Skin epidermis (tissue), 12 donors: Measurements from ENCODE around the gene UBE3B.

Experiments used
- H3K27ac ChIP-seq, 21 experiments: fragments of 200-600 bp; sonication (generic) in 11 of 21; one replicate each; pipeline ENCODE4 v1.5.0; 2020; ENCODE audit warnings: mild to moderate bottlenecking in 3 of 21, inconsistent platforms in 2 of 21, moderate library complexity in 2 of 21
- H3K4me3 ChIP-seq, 7 experiments: fragments of 200-600 bp; sonication (generic) in 2 of 7; one replicate each; pipeline ENCODE4 v1.5.0; 2020; ENCODE audit warnings: inconsistent platforms in 2 of 7, mild to moderate bottlenecking in 2 of 7, moderate library complexity in 1 of 7

The UBE3B gene

DNA sequence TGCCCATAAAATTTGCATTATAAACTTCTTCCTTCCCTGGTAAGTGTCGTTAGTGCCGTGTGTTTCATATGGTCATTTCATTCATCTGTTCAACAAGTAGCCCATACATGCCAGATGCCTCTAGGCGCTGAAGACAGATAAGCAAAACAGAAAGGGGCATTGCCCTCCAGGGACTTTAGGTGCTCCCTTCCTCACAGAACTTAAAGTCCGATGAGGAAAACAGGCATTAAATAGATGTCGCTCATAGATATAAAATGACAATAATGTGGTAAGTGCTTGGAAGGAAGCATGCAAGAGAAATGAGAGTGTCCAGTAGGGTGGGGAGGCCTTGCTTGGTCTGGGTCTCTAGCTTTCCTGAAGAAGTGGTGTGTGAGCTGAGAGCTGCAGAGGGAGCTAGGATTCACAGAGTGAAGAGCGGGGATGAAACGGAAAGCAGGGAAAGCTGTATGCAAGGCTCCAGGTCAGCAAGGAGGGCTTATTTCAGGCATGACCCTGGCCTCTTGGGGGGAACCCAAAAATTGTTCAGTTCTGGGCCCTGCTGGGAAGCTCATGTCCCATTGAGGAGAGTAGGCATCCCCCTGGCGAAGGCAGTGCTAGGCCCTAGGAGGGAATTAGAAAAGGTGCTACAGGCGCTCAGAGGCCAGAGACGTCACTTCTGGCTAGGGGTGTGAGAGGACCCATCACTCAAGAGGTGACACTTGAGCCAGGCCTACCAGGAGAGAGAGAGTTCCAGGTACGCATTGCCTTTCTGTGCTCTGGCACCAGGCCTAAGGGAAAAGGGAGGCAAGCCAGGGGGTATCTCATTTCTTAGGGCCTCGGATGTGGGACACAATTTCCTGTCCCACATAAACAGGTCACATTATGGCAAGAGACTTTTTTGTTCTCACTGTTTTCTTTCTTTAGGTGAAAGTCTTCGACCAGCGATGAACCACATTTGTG, 11.9 kb downstream of the UBE3B start:
- no peak overlapping the region for H3K4me3 ChIP-seq
- H3K27ac ChIP-seq = no peak overlapping the region

DNA sequence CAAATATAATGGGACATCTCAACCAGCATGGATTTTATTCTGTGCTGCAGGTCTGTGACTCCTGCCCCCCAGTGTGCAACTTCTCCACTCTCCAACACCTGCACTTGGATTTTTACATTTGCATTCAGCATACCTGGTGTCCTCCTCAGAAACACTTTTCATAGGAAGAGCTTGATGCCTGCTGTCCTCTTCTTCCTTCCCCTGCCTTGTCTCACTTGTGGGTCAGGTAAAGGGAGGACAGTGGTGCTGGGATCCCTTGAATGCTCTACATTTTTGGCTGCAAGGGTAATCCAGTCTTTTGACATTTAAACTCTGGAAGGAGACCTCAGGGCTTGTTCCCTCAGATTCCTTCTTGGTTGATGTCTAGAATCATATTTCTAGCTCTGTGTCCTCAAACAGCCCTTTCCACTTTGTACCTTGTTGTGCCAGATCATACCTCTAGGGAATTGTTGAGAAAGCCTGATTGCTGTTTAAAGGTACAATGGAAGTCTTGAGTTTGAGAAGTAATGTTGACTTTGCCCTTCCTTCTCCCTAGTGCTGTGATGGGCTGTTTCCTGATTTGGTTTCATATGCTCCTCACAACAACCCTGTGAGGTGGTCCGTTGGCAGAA, 12.6 kb downstream of the UBE3B start:
- Histone ChIP-seq H3K27ac (no peak overlapping the region), H3K4me3 (no peak overlapping the region)

DNA sequence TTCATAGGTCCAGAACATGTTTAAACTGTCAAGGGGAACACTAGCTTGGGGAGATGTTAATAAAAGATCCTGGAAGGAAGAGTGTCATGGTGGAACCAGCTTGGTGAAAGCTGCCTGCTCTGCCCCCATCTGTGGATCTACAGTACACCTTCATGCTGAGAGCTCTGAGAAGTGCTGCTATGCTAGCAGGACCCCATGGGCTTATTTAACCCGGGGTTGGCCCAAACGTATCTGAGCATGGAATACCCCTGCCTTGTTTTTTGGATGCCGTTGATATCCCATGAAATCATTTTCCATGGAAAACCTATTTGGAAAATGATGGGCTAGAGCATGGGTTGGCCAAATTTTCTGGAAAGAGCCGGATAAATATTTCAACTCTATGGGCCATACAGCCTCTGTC, 14.2 kb downstream of the UBE3B start:
- Histone ChIP-seq H3K27ac (no peak overlapping the region), H3K4me3 (no peak overlapping the region)

DNA sequence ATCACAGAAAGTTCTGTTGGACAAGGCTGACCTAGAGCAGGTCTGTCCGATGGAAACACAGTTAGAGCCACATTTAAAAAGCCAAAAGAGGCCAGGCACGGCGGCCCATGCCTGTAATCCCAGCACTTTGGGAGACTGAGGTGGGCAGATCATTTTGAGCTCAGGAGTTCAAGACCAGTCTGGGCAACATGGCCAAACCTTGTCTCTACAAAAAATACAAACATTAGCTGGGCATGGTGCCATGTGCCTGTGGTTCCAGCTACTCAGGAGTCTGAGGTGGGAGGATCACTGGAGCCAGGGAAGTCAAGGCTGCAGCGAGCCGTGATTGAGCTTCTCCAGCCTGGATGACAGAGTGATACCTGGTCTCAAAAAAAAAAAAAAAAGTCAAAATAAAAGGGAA, 14.9 kb downstream of the UBE3B start:
- no peak overlapping the region for H3K27ac ChIP-seq
- H3K4me3 ChIP-seq = no peak overlapping the region

DNA sequence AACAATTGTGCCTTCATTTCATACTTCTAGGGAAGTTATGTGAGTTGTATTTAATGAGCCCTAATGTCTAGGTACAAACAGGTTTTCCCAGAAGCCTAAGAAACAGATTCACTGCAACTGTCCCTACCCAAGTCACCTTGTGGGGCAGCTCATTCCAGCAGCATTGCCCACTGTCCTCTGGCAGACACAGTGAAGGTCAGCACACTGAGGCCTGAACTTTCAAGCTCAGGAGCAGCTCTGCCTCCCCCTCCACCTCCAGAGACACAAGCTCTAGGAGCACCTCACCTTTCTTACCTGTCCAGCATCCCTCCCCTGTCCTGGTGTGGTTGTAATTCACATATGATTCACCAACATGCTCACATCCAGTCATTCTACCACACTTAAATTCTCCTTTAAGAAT, 15.7 kb downstream of the UBE3B start:
- H3K4me3 ChIP-seq = no peak overlapping the region
- H3K27ac ChIP-seq = no peak overlapping the region

DNA sequence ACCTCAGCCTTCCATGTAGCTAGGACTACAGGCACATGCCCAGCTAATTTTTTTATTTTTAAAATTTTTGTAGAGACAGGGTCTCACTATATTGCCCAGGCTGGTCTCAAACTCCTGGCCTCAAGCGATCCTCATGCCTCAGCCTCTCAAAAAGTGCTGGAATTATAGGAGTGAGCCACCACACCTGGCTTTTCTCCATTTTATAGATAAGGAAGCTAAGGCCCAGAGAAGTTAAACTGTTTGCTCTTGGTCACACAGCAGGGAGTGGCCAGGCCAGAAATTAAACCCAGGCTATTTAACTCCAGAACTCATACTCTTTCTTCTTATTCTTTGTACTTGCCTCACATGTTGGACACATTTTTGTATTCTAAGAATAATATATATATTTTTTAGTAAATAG, 16.5 kb downstream of the UBE3B start:
- H3K4me3 ChIP-seq = no peak overlapping the region
- no peak overlapping the region for H3K27ac ChIP-seq

DNA sequence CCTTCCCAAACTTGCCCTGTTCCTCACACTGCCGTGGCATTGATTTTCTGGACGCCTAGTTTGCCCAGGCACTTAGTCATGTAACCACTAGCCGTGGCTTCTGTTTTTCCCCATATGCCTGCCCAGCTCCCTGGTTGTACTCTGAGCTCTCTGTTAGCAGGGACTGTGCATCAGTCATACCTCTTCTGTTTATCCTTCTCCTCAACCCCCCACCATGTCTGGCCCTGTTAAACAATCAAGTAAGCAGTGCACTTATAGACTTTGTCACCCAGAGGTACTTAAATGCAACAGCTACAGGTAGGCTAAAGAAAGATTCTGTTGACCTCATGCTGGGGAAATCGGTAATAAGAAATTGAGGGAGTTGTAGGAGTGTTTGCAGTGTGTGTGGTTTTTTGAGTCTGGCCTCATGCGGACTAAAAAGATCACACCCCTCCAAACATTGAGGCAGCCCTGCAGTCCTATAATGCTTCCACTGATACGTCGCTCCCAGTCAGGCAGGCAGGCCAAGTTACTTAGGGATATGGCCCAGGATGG, 17.0 kb downstream of the UBE3B start:
- H3K27ac ChIP-seq = no peak overlapping the region
- H3K4me3 ChIP-seq = no peak overlapping the region

DNA sequence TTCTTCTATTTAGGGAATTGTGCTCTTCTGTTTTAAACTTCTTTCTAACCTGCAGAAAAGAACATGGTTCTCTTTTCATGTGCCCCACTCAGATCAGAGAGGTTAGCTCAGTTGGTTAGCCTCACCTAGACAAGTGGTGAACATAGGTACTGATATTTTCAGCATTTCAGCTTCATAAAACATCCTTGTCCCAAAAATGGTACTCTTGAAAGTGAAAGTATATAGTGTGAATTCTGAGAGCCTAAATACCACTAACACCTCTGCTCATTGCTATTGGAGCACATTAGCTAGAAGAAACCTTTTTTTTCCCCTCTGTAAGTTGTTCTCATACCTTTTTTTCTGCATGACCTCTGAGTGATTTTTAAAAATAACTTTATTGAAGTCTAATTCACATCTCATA, 17.6 kb downstream of the UBE3B start:
- H3K27ac ChIP-seq = no peak overlapping the region
- H3K4me3 ChIP-seq = no peak overlapping the region

DNA sequence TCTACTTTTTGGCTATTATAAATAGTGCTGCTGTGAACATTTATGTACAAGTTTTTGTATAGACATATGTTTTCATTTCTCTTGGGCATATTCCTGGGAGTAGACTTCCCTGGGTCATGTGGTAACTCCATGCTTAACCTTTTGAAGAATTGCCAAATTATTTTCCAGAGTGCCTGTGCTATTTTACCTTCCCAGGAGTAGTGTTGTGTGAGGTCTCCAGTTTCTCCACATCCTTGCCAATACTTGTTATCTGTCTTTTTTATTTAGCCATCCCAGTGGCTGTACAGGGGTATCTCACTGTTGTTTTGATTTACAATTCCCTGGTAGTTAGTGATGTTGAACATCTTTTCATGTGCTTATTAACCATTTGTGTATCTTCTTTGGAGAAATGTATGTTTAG, 18.9 kb downstream of the UBE3B start:
- Histone ChIP-seq H3K4me3 (no peak overlapping the region), H3K27ac (no peak overlapping the region)

DNA sequence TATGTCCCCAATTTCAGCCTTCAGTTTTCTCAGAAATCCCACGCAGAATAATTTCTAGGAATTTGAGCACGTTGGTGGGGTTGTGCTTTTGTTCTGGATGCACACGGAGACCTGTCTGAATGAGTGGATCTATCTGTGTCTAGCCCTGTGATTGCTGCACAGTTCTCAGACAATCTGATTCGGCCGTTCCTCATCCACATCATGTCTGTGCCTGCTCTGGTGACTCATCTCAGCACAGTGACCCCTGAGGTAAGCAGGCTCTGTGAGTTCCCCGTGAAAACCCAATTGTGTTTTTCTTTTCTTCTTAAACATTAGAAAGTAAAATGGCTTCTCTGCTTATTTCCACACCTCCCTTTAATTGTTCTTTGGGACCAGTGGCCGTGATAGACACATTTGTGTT, 20.2 kb downstream of the UBE3B start:
- Histone ChIP-seq H3K4me3 (no peak overlapping the region), H3K27ac (no peak overlapping the region)

DNA sequence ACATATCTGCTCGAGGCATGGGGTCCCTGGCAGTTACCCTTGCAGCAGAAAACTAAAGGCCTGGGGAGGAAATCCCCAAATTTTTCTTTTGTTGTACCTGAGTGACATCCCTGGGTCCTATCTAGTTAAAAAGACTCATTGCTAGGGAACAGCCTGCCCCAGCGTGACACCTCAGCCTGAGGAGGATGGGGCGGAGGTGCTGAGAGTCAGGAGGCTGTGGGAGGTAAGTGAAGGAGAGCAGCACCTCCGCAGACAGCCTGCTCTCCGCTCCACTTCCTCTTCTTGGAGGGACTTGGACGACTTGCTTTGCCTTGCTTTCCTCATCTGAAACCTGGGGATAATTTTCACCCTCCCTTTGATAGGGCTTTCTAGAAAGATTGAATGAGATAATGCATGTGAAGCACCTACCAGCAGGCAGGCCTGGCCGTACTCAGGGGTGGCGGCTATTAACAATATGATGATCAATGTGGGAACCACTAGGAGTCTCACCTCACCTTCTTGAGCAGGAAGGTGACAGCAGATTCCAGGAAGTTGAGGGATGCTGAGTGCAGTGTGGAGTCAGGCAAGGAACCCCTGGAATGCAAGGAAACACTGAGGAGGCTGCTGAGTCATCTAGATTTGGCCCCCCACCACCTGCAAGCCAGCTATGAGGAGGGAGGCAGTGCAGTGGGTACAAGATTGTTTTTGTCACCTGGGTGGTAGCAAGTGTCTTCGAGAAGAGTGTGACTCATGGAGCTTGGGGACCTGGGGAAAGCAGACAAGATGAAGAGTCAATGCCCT, 23.2 kb downstream of the UBE3B start:
- H3K4me3 ChIP-seq = no peak overlapping the region
- H3K27ac ChIP-seq = no peak overlapping the region

DNA sequence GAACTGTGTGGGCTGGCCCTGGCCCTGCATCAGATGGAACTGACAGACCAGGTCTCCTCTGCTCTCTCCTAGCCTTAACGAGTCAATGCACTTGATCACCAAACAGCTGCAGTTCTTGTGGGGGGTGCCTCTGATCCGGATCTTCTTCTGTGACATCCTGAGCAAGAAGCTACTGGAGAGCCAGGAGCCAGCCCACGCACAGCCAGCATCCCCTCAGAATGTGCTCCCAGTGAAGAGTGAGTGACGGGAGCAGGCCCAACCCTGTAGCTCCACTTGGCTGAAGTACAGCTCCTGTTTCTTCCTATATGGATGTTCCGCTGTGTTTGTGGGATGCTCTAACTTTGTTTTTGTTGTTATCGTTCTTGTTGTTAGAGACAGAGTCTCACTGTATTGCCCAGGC, 23.9 kb downstream of the UBE3B start:
- Histone ChIP-seq H3K4me3 (no peak overlapping the region), H3K27ac (no peak overlapping the region)

DNA sequence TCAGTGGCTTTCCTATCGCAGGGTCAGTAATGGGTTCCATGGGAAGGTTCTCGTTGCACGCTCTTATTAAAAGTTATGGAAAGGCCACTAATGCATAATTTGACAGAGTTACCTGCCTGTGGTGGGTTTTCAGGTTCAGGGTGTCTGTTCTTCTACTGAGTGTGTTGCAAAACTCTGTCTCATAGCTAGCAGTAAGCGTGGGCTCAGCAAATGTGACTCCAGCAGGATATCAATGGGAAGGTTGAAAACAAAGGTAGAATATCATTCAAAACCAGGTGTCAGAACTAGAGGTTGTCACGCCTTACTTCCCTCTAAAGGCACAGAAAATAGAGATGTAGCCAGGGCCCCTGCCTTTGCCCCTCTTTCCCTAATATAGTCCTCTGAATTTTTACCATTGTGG, 24.9 kb downstream of the UBE3B start:
- Histone ChIP-seq H3K27ac (no peak overlapping the region), H3K4me3 (no peak overlapping the region)

DNA sequence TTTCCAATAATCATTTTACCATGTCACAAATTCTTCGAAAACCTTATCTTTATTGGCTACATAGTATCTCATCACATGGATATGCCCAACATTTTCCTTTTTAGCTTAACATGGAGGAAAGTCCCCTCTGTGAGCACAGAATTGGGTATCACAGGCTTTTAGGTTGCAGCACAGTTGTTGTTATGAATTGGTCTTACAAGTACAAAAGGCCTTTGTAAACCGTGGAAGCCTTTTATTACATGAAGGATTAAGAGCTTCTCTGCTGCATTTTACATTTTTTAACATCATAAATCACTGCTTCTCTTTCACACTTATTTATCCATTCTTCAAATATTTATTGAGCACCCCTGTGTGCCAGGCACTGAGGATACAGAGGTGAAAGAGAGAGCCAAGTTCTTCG, 26.2 kb downstream of the UBE3B start:
- H3K27ac ChIP-seq = no peak overlapping the region
- H3K4me3 ChIP-seq = no peak overlapping the region

DNA sequence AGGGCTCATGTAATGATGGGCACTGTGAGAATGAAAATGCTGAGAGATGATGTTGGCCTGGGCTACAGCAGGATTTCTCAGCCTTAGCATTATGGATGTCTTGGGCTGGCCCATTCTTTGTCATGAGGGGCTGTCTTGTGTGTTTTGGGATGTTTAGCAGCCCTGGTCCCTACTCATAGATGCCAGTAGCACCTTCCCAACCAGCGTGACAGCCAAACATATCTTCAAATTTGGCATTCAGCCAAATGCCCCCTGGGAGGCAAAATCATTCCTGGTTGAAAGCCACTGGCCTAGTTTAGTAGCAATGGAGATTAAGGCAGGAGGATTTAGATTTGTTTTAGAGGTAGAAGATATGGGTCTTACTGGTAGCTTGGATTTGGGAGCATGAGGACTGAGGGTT, 26.6 kb downstream of the UBE3B start:
- Histone ChIP-seq H3K4me3 (no peak overlapping the region), H3K27ac (no peak overlapping the region)

DNA sequence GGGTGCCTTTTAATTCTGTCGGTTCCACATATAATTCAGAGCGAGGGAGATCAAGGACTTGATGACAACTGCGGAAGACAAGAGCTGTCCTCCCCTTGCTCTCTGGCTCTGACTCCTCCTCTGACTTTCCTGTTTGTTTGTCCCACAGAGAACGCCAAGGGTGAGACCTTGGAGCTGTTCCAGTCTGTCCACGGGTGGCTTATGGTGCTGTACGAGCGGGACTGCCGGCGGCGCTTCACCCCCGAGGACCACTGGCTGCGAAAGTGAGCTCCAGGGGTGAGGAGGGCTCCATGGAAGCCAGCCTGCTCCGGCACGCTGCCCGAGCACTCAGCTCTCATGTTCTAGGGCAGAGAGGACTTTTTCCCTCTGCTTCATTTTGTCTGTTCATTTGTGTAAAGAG, 32.8 kb downstream of the UBE3B start:
- H3K4me3 ChIP-seq = no peak overlapping the region
- H3K27ac ChIP-seq = no peak overlapping the region

DNA sequence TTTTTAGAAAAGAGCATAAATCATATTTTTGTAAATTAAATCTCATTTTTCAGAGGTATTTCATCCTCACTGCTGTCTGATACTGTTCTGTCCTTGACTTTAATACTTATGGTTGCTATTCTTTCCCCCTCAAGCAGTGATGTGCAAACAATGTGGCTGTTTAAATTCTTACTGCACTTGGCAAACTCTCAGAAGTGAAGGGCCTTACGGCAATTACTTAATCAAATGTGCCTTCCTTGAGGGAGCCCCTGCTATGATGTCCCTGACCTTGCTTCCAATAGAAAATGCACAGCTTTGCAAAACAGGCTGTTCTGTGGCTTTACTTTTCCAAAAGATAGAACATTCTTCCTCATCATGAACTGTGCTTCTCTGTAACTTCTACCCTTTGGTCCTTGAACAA, 35.2 kb downstream of the UBE3B start:
- no peak overlapping the region for H3K27ac ChIP-seq
- H3K4me3 ChIP-seq = no peak overlapping the region

DNA sequence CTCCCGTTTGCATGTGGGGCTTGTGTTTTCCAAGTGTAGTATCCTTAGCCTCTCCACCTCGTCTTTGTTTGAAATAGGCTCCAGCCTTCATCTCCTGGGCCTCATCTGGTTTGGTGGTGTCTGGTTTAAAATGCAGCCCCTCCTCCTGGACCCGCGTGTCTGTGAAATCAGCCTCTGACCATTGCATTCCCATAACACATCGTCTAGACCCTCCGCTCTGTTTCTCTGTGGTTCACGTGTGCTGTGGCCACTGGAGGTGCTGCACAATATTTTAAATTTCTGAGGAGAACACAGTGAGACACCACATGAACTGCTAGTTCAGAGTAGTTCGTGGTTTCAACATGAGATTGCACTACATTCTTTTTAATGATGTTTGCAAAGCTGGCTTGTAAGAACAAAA, 35.6 kb downstream of the UBE3B start:
- Histone ChIP-seq H3K4me3 (no peak overlapping the region), H3K27ac (no peak overlapping the region)

DNA sequence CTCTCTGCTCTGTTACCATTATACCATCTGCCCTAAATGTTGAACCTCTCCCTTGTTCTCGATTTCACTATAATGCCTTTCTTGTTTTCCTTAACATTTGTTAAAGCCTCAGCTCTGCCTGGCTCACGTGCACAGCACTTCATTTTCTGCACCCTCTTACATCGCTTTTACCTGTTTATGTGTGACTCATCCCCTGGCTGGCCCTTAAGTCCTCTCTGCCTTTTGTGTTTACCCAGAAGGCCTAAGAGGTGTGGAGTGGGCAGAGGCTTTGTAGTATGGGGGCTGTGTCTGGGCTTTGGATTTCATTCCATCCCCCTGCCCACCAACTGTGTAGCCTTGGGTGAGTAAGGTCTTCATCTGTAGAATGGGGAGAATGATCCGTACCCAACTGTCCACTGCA, 36.5 kb downstream of the UBE3B start:
- Histone ChIP-seq H3K27ac (no peak overlapping the region), H3K4me3 (no peak overlapping the region)

DNA sequence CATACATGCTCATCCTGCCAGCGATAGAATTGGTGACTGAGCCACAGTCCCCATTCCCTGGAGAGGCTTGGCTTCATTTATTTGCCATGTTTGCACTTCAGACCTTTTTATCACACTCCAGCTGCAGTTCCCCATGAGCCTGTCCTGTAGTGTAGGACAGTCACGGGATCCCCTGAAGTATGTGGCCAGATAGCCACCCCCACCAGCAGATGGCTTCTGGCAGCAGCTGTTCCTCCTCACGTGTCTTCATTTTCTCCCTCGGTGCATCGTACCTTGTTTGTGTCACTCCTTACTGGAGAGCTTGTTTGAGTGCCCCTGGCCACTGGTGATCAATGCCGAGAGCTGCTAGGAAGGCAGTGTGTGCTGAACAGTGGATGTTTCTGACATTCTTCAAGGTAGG, 40.2 kb downstream of the UBE3B start:
- Histone ChIP-seq H3K27ac (peak overlapping the region in 6 of 21 experiments; percentile 4 to 82 (median 70)), H3K4me3 (no peak overlapping the region)
